ENCODE results near the gene ZNF511.

DNA sequence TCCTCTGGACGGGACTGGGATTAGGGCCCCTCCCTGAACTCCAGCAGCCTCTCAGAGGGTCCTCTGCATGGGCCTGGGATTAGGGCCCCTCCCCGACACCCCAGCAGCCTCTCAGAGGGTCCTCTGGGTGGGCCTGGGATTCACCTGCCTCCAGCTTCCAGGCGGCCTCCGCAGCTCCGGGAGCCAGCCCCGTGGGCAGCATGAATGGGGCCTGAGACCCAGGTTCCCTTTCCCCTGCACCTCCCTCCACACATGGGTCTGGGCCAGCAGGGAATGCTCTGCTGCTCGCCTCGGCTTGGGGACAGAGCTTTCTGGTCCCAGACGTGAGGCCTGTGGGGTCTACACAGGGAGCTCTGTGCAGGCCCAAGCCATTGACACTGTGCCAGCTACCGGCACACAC lies 5.5 kb upstream of the ZNF511 start:
- TF ChIP-seq ATF3 (IDR thresholded peaks at IDR 0.05) (no peak), FOXA1 (IDR thresholded peaks at IDR 0.05) (no peak)
- TF ChIP-seq, protein P1, sequence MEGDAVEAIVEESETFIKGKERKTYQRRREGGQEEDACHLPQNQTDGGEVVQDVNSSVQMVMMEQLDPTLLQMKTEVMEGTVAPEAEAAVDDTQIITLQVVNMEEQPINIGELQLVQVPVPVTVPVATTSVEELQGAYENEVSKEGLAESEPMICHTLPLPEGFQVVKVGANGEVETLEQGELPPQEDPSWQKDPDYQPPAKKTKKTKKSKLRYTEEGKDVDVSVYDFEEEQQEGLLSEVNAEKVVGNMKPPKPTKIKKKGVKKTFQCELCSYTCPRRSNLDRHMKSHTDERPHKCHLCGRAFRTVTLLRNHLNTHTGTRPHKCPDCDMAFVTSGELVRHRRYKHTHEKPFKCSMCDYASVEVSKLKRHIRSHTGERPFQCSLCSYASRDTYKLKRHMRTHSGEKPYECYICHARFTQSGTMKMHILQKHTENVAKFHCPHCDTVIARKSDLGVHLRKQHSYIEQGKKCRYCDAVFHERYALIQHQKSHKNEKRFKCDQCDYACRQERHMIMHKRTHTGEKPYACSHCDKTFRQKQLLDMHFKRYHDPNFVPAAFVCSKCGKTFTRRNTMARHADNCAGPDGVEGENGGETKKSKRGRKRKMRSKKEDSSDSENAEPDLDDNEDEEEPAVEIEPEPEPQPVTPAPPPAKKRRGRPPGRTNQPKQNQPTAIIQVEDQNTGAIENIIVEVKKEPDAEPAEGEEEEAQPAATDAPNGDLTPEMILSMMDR (IDR thresholded peaks at IDR 0.05; ENCODE audit: low read depth, low read length, missing input control) = no peak
